NCI-H187 treated with DMSO at 0.1 percent for 48 hours (cell line): ENCODE results near the gene SCYL3.
"Not testable (repeated sequence)": the region's sequence is repeated elsewhere in the genome, so short reads cannot be mapped to it uniquely, and the experiment has no call there.

Source experiments
- DNase-seq: peaks from one replicate; lab custom pipeline; 2025; lab: John Stamatoyannopoulos, UW

The SCYL3 gene, protein sequence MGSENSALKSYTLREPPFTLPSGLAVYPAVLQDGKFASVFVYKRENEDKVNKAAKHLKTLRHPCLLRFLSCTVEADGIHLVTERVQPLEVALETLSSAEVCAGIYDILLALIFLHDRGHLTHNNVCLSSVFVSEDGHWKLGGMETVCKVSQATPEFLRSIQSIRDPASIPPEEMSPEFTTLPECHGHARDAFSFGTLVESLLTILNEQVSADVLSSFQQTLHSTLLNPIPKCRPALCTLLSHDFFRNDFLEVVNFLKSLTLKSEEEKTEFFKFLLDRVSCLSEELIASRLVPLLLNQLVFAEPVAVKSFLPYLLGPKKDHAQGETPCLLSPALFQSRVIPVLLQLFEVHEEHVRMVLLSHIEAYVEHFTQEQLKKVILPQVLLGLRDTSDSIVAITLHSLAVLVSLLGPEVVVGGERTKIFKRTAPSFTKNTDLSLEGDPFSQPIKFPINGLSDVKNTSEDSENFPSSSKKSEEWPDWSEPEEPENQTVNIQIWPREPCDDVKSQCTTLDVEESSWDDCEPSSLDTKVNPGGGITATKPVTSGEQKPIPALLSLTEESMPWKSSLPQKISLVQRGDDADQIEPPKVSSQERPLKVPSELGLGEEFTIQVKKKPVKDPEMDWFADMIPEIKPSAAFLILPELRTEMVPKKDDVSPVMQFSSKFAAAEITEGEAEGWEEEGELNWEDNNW

DNA sequence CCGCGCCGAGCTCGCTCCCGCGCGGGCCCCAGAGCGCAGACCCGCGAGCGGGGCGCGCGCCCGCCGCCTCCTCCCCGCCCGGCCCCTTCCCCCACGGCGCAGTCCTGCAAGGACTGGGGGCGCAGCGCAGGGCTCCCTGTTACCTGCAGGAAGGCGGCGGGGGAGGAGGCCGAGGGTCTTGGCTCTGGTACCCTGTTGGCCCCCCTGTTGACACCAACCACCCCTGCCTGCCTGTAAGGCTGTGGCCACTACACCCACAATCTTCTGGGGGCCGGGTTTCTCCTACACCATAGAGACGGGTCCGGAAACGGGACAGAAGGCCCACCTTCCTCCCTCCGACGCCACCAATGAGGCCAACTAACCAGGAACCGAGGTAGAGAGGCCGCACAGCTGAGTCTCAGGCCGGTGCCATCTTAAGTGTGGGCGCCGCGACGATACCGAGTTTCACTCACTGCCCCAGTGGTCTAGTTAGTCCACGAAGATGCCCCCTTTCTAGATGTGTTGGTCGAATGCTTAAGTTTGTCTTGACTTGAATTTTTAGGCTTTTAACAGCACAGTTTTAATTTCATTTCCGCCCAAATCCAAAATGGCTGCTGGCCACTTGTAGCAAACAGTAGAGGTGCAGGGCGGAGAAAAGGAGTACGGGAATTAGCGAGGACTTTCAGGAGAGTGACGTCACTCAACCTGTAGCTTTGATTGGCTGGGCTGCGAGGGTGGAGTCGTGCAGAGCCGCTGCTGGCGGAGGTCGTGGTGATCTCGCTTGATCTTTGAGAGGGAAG lies at the start of gene SCYL3:
Gene SCYL3, minus strand, starts transcription at position 252 of the 779 bp plus-strand sequence. CDS start 5,056 bp downstream, outside the sequence.
- DNase-seq, result peak; percentile 99

DNA sequence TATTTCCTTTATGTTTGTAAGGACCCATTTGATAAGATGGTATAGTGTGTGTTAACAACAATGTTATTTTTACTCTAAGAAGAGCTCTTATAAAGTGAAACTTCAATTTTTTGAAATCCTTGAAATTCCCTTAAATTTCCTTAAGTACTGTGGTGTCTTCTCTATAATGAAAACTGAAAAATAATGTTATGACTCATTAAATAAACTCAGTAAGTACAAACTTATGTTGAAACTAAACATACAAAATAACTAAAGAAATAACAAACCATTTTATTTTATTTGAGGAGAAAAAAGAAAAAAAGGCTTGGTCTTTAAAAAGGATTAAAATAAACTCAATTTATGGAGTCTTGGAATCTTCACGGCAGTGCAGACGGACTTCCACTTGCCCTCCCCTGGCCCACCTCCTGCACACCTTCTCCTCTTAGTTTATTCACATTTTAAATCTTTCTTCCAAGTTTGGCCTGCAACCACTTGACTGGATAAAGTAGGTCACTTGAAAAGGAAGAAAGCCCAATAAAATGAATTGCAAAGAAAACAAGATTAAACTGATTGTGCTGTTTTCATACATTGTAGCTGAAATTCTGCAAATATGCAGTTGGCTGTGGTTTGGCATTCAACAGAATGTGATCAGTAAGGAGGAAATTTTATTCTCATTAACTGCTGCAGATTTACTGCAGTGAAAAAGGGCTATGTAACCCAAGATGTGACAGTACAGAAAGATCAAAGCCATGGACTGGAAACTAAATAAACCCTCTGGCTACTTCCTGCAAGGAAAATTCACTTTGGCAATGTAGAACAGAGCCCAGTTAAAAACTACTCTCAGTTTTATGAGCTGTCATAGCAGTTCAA lies 48.5 kb upstream of the SCYL3 start:
- DNase-seq, result no peak

DNA sequence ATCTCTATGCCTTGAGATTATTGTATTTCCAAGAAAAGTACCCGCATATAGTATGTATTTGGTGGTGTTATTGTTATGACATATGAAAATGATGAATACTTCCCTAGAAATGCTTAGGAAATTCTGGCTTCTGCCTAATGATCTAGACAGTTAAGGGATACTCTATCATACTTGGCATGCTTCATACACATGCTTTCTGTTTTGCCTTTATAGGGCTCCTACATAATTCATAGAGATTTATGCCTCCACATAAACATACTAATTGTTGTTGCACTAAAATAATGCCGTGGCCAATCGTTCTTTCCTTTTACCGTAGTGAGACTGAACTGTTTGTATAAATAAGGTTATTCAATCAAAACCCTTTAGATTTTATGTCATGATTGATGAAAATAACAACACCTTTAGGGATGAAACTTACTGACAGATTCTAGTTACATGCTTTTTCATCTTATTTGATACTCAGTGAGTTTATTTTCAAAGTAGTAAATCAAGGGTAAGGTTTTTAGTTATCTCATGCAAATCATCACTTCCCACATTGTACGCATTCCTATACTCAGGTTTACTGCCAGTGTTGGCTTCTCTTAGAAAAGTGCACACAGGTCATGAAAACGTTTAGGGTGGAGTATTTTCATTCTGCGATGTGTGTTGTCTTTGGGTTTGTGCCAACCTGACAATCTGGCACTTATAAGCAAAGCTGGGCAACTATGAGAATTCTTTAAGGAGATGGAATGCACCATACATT lies 40.5 kb upstream of the SCYL3 start:
- DNase-seq, result no peak

DNA sequence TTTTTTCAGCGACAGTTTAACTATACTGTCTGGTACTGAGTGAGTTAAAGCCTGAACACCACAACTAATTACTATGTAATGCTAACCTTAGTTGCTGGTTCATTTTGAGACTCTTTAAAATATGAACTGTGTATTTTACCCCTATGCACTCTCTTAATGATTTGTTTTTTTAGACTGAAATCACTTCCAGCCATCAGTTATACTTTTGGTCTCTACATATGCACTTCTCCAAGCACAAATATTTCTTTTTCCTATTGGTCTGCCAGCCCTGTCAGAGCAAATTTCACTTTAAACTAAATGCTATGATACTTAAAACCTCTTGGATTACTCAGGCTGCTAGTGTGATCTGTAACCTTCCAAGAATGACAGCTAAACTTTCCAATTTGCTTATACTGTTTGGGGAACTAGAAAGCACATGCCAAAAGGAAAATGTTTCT lies 38.1 kb upstream of the SCYL3 start:
- DNase-seq, result no peak

DNA sequence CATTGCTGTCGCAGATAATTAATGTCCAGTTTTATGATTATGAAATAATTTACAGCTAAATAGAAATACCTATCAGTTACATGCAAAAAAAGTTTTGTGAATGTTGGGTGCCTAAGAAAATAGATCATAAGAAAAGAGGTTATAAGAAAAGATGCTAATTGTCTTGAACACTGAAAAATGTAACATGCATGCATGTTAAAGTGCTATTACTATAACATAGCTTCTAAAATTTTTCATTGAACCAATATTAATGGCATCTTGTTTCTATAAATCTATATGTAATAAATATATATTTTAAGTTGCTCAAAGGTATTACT lies 35.5 kb upstream of the SCYL3 start:
- DNase-seq, result no peak

DNA sequence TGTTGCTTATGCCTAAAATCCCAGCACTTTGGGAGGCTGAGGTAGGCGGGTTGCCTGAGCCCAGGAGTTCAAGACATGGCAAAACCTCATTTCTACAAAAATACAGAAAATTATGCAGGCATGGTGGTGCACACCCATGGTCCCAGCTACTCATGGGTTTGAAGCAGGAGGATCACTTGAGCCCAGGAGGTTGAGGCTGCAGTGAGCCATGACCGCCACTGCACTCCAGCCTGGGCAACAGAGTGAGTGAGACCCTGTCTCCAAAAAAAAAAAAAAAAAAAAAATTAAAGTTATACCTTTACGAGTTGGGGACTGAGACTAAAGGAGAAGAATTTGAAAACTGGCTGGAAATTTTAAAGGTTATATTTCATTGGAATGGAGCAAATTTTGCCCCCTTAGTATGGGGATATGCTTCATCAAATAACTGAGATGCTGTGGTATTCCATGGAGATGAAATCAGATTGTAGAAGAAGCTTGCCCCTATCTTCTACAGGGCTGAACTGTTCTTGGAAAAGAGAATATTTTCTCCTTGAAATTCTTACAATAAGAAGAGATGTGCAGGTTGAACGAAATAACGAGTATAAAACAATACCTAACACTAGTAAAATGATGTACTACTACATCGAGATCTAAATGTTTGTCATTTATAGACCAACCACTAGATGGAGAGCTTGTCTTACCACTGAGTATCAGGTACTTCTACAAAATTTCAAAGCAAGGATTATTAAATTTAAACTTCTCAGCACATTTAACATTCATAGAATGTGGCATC lies 34.9 kb upstream of the SCYL3 start:
- DNase-seq, result peak; percentile 87

DNA sequence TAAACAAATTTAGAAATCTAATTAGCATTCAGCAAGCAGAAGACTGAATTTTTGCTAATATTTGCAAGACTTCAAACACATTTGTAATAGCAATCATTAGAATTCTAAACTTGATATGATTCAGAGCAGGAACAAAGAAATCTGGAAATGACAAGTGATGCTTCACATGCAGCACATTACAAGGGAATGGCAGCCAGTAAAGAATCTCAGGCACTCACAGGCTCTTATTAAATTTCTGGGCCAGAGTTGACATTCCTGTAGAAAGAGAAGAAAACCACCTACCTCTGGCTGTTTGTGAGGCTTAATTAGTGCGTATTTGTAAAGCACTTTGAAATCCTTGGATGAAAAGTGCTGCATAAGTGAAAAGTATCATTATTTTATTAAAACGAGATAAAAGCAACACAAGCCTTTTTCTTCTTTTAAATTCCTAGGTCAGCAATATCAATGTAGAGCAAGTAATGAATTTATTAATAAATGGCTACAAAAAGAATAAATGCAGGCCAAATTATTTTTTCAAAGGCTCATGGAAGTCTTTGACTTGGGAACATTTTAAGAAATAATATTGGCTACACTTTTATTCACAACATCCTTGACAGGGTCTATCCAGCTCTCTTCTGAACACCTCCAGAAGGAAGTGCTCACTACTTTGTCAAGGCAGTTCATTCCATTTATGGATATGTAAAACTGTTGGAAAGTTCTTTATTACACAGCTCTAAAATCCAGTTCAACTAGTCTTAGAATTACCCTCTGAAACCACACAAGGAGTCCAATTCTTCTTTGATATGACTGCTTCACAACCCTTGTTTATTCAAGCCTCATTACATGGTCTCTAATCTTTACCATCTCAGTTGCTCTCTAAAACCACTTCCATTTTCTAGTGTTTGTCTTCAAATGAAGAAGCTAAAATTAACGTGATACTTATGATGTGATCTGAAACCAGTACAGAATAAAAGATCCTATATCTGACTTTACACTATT lies 32.1 kb upstream of the SCYL3 start:
- DNase-seq, result peak; percentile 20

DNA sequence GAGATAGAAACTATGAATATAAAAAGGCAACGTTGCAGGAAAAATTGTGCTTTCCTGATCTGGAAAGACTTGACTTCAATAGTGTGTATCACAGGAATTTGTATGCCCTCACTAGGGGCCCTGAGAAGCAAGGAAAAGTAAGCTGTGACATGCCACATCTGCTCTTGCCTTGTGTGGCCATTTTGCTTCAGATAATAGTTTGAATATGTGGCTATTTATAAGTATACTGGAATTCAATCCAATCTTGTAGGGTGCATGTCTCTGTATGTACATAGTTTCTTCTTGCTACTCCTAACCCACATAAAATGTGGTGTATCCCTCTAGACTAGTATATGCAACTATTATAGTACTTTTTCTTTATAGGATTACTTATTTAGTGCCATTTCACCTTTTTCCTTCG lies 31.1 kb upstream of the SCYL3 start:
- no peak for DNase-seq

DNA sequence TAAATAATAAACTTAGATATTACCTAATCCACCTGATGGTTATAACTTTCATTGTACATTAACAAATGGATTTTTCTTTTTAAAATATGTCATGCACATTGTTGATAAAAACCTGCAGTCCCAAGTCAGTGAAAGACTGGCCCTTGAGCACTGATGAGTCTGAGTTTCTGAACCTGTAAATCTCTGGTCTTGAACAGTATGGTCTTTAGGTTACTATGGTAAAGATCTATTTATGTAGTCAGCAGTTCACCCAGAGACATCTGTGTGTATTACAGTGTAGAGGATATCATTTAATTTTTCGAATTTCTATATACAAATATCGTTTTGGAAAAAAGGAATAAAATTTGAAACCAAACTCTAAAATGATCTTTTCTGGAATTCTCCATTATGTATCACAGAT lies 30.4 kb upstream of the SCYL3 start:
- no peak for DNase-seq

DNA sequence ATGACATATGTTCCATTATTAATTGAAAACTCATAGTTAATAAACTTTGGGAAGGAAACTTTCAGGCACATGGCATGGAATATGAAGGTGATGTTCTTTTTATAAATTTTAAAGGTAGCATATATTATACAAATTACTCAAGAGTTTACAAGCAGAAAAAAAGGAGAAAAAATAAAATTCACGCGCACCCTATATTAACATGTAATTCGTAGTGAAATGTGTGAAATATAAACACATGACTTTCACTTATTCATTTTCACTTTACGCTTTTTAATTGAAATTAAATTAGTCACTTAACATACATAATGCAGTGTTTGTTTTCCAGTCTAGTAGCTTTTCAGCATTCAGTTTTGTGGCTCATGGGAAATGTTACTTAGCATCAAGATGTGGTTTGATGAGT lies 27.4 kb upstream of the SCYL3 start:
- DNase-seq, result no peak

DNA sequence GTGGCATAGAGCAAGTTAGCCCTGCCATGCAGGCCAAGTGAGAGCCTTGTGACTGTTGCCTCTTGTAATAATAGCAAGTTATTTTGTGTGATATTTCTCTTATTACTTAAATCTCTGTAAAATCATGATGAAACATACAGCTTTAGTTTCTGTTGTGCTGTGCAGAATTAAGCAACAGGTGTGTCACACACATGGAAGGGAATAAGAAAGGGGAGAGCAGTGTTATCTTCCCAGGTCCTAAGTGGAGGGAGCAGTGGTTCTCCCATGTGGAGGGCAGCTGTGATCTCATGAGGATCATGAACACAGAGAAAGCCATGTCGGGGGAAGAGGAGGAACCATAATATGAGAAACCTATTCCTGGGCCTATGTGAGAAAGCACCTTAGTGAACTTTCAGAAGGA lies 25.2 kb upstream of the SCYL3 start:
- no peak for DNase-seq

DNA sequence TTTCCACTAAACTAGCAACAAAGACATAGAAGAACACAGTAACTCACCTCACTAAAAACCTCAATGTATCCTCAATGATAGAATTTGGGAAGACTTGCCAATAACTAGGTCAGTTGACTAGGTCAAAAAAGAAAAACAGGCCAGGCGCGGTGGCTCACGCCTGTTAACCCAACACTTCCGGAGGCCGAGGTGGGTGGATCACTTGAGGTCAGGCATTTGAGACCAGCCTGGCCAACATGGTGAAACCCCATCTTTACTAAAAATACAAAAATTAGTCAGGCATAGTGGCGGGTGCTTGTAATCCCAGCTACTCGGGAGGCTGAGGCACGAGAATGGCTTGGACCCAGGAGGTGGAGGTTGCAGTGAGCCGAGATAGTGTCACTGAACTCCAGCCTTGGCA lies 24.5 kb upstream of the SCYL3 start:
- not testable (repeated sequence) for DNase-seq

DNA sequence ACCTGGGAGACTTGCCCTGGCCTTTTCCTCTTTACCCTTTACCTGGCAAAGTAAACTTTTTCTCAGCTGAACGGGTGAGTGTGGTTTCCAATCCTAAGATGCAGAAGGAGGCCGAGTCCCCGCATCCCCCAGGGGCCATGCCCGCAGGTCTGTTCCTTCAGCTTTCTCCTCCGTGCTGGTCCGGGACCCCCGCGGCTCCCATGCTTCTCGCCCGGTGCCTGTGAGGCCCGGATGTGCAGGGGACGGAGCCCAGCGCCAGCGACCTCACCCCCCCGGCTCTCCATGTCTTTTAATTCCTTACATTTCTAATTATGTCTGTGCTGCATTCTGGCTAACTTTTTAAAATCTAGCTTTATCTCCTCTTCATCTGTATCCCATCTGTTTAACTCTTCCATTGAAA lies 21.5 kb upstream of the SCYL3 start:
- no peak for DNase-seq

DNA sequence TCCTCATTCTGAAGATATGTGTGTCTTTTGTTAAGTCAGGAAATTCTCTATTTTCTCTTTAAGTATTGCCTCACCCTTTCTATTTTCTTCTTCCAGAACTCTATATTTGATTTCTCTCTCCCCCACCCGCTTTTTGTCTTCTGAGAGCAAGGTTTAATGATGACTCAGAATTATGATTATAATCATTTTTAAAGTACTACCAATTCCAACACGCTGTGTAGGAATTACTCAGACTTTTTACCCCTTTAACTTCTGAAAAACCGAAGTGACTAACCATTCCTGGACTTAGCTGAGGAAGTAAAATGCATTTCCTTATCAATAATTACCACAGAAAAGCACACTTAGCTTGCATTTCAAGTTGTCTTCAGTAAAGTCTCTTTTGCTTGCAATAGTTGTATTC lies 20.8 kb upstream of the SCYL3 start:
- DNase-seq, result no peak

DNA sequence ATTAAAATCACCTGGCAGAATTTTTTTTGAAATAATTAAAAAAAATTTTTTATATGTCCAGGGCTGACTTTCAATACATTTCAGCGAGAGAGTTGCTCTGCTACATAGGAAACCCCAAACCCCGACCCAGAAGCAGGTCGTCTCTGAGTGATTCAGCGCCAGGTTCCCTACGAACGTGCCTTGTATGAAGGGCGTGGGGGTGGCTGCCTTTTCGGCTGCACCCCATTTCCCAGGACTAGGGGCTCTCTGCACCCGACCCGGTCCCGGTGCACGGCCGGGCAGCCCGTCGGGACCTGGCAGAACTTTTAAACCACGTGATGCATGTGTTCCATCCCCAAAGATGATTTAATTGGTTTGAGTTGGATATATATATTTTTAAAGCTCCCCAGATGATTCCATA lies 15.8 kb upstream of the SCYL3 start:
- no peak for DNase-seq

DNA sequence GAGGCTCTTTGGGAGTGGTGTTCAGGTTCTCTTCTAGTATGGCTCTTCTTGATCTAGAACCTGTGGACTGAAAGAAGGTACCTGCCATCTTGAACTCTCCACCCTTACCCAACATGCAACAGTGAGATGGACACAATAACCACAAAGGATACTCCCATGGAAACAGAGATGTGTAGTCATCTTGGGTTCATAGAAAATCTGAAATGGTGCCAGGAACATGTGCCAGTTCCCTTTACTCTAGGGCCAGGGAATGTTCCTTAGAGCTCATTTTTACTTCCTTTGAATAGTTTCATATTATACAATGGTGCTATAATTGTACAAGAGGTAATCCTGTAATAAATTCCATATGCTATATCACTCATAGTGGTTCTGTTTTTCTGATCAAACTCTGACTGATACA lies 13.2 kb upstream of the SCYL3 start:
- DNase-seq, result no peak

DNA sequence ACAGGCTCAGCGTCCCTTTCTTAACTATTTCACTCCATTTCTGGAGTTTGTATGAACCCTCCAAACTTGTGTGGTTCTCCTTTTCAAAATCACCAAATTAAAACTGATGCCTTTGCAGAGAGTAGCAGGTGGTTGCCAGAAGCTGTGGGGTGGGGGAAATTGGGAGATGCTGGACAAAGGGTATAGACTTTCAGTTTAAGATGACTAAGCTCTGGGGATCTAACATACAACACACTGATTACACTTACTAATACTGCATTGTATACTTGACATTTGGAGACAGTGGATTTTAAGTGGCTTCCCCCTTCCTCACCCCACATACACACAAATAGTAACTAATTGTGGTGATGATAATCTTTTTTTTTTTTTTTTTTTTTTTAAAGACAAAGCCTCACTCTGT lies 11.1 kb upstream of the SCYL3 start:
- no peak for DNase-seq

DNA sequence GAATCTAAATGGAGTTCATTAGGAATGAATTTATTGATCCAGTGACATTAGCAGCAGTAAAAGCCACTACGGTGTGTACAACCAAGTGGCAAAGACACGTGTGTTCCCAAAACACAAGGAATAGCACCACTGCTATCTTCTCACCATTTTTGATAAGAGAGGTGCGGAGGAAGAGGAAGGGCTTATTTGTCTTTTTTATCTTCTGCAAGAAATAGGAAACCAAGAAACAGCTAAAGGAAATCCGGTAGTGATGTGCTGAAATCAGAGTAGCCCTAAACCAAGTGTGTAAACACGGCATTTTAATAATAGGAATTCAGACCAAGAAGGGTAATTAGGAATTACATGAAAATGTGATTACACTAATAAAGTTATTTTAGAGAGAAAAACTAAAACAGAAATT lies 9.1 kb upstream of the SCYL3 start:
- no peak for DNase-seq

DNA sequence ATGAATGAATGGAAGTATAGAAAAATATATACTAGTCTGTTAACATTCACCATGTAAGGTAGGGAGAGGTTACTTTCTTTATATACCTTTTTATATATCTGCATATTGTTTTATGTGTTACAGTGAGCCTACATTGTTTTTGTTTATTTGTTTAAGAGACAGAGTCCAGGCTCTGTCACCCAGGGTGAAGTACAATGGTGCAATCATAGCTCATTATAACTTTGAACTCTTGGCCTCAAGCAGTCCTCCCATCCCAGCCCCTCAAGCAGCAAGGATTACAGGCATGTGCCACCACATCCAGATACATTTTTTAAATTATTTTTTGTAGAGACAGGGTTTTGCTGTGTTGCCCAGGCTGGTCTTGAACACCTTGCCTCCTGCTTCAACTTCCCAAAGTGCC lies 7.4 kb upstream of the SCYL3 start:
- DNase-seq, result no peak
